Activated CD4-positive, CD25-positive, alpha-beta regulatory T cell treated with anti-CD3 and anti-CD28 coated beads, Interleukin-2, amount 50 U/mL, for 24 hours (primary cell): Measurements from ENCODE around the gene WDR88.
"Not testable (repeated sequence)": the region's sequence is repeated elsewhere in the genome, so short reads cannot be mapped to it uniquely, and the experiment has no call there.

Experiments
- ATAC-seq, 2 donors: fragments of 150-1000 bp; cut with Tn5 transposase; one replicate each; pipeline ENCODE4 v1.10.0; 2021; ENCODE audit warnings: mild to moderate bottlenecking in 1 of 2, moderate library complexity in 1 of 2

Gene WDR88

DNA sequence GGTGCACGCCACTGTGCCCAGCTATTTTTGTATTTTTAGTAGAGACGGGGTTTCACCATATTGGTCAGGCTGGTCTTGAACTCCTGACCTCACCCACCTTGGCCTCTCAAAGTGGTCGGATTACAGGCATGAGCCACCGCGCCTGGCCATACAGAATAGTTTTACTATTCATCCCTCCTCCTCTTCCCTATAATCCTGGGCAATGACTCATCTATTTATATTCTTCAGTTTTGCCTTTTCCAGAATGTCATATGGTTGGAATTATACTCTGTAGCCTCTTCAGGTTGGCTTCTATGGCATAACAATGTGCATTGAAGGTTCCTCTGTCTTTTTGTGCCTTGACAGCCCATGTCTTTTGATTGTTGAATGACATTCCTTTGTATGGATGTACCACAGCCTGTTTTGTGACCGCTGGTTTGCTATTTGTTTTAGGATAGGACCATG is 40.0 kb downstream of the WDR88 start:
- ATAC-seq: no peak

- no peak for ATAC-seq
Observed at GRCh38 chr19:33174186-33174585, 42.3 kb downstream of the WDR88 start.

- ATAC-seq: no peak
Observed at GRCh38 chr19:33175156-33175782, 43.4 kb downstream of the WDR88 start.

DNA sequence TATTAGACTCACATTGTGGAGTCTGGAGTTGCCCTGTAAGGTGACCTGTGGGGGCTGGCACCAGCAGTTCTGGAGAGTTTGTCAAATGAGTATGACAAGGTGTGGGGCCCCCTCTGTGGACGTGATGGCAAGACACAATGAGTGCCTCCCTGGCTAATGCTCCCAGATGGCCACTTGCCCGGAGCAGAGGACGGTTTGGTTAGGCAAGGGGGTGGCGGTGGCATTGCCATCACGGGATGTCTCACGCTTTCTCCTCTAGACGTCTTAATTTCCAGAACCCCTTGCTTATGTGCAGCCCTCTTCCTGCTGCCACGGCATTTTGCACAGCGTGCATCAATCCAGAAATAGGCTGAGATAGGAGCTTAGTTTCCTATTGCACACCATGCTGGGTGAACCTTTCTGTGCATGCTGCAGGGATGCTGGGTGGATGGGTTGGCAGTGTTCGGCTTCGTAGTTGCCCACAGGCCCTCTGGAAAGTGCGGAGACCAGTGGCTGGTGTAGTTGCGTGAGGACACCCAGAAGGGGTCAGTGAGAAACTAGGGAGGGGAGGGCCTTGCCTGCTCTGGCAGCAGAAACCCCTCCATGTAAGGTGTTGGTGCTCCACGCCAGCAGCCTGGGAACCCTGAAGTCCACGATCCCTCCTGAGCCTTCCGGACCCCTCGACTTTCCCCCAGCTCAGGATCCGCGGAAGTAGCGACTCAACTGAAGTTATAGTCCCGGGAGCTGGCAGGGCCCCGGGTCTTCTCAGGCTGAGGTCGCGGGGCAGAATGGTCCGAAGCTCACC is 44.2 kb downstream of the WDR88 start:
- ATAC-seq: no peak

GRCh38 chr19:33176670-33177416 is 44.9 kb downstream of the WDR88 start:
- ATAC-seq: peak; percentile 88 to 92

- ATAC-seq: no peak
Observed at GRCh38 chr19:33177417-33177979, 45.6 kb downstream of the WDR88 start.

- no peak for ATAC-seq
Observed at GRCh38 chr19:33186431-33187182, 54.7 kb downstream of the WDR88 start.

DNA sequence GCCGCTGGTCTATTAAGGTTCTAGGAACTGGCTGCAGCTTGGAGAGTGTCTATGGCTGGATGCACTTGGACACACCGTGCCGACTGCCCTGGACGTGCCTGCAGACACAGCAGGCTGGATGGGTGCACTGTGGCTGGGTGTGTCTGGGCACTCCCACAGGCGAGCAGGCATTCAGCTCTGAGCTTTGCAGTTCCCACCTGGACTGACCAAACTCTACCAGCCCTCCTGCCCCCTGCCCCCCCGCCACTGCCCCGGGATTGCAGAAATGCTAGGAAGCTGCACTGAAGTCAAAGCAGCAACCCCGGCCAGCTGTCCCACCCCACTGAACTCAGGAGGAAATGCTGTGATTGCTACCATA is 55.2 kb downstream of the WDR88 start:
- no peak for ATAC-seq

GRCh38 chr19:33189453-33189852 is 57.5 kb downstream of the WDR88 start:
- ATAC-seq: no peak

DNA sequence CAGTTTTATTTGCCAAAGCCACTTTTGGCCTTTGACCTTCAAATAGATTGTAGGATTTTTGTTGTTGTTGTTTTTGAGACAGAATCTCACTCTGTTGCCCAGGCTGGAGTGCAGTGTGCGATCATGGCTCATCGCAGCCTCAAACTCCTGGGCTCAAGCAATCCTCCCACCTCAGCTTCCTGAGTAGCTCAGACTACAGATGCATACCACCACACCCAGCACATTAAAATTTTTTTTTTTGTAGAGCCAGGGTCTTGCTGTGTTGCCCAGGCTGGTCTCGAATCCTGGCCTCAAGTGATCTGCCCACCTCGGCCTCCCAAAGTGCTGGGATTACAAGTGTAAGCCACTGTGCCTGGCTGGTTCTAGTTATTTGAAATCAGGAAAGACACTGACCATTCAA is 59.2 kb downstream of the WDR88 start:
- ATAC-seq: not testable (repeated sequence)

DNA sequence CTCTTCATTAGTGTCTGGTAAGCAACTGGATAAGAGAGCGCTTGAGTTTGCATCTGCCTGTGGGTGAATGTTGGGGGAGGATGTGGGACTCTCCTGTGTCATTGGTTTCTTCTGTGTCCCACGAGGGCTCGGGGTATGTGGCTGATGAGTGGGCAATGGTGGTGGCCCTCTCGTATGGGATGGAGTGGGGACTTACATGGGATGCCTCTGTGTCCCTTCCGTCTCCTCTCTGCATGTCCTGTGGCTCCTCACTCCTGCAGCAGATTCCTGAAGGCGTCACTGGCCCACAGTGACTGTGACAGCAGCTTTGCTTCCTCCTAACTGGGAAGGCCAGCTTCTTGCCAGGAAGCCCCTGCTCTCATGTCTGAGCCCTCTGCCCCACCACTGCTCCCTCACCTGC is 59.6 kb downstream of the WDR88 start:
- ATAC-seq: no peak

- ATAC-seq: no peak
Observed at GRCh38 chr19:33192010-33192409, 60.1 kb downstream of the WDR88 start.

- no peak for ATAC-seq
Observed at GRCh38 chr19:33193269-33193864, 61.5 kb downstream of the WDR88 start.

DNA sequence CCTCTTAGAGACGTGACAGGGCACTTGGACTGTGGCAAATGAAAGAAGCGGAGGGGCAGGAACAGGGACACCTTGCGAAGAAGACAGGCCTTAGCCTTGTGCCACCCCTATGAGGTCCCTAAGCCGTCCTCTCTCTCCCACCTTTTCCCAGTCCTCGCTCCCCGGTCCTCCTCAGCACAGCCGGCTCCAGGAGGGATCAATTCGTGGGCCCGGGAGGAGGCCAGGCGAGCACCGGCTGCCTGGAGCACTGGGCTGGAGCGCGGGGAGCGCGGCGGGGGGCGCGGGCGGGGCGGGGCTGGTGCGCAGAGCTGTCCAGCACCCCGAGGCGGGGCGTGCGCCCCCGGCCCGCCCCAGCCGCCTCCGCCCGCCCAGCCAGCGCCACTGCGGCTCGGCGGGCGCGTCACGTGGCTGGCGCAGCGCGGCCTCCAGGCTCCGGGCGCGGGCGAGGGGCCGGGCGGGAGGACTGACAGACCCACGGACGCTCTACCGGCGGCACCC is 62.0 kb downstream of the WDR88 start, which contains the start of gene LRP3:
LRP3 (plus strand) TSS at position 466 of the 498 bp plus-strand sequence. CDS start 456 bp downstream, outside the sequence.
- ATAC-seq: no peak

DNA sequence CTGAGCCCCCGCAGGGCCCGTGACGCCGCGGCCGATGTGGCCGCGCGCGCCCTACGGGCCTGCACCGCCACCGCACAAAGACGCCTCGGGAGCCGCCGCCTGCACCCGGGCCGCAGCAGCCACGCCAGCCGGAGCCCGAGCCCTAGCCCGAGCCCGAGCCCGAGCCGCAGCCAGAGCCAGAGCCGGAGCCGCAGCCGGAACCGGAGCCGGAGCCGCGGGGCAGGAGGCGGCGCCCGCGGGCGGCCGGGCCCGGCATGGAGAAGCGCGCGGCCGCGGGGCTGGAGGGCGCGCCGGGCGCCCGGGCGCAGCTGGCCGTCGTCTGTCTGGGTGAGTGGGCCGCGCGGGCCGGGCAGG is 62.6 kb downstream of the WDR88 start:
- ATAC-seq: no peak

DNA sequence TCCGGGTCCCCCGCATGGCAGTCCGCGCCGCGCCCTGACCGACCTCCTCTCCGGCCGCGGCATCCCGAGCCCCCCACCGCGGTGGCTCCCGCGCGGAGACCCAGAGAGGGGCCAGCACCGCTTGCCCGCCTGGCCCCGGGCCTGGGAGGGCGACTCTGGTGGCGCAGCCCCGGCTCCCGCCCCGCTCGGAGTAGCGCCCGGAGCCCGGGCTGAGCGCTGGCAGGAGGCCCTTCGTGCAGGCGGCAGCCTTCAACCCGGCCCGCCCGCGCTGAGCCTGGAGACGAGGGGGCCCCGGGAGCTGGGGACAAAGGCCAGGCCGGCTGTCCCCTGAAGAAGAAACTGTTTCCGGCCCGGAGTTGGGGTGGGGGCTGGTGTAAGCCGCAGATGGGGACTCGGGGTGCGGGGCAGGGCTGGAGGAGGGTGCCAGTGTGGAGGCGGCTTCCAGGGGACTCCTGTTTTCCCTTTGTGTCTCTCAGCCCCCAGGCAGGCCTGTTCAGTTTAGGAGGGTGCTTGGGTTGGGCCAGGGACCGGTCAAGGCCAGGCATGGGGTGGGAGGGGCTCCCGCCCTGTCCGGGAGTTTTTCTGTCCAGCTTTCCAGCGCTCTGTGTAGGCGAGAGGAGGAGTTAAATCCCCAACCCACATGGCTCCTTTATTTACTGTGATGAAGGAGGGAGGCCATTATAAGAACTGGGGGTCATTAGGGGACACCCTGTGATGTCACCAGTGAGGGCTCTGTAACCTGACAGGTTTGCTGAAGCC is 63.2 kb downstream of the WDR88 start:
- ATAC-seq: no peak

GRCh38 chr19:33195645-33196347 is 63.9 kb downstream of the WDR88 start:
- no peak for ATAC-seq

- ATAC-seq: no peak
Observed at GRCh38 chr19:33196446-33197193, 64.7 kb downstream of the WDR88 start.

DNA sequence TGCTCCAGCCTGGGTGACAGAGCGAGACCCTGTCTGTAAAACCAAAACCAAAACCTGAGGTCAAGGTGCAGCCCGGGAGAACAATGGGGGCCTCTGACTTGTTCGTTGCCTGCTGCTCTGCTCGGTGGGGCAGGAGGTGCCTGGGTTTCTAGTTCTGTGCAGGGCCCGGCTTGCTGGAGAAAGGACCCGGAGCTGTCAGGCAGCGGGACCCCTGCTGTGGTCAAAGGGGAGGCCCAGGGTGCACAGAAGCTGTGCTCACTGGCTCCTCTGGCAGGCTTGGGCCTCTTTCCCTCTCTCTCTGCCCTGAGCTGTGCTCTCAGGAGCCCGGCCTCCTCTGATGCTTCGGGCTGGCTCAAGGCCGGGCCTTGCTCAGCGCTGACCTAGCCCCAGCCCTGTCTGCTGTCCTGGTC is 65.7 kb downstream of the WDR88 start:
- ATAC-seq: no peak

DNA sequence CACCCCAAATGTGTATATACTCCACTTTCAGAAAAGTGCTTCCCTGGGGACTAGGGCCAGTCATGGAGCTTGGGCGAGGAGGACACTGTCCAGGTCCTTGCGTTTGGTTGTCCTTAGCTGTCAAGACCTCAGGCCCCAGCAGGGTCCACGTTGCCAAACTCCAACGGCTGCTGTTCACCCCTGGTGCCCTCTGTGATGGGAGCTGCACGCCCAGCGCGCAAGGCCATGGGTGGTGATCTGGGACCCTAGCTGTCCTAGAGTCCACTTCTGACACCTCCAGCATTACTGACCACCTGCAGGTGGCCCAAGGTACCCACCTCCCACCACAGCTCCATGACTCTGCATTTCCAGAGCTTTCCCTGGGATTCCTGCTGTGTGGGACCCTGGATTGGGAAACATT is 66.3 kb downstream of the WDR88 start:
- ATAC-seq: no peak
